Measurements from ENCODE around the gene MBP. TPM values are rescaled to one million over a fixed set of nuclear protein-coding genes. Genes with fewer than 3 reads are reported as not detected.

Gene MBP
- total RNA-seq: 4.6 and 5.5 TPM in 2 replicates

DNA sequence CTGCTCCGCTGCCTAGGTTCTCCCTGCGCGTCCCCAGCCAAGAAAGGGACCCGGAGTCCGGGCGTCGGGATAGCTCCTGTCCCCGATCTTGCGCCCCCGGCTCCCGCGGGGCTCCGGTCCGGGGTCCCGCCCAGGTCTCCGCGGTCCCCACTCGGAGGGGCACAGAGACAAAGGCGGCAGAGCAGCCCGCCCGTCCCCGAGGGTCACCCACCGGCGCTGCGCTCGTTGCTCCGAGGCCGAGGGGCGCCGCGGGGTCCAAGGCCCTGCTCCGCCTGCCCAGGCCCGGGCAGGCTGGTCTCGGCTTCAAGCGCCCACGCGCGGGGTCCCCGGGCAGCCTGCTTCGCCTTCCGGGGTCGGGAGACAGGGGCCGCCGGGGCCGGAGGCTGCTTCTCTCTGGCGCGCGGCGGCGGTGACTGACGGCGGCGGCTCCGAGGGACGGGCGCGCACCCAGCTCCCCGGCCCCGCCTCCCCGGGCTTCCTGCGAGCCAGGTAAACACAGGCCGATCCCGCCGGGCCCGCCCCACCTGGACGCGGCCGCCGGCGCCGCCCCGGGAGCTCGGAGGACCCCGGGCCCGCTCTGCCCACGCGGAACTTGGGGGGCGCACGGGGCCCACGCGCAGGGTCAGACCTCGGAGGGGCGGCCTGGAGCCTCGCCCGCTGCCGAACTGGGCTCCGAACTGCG is at the start of gene MBP:
Gene MBP (minus strand): TSS at position 415 of the 682 bp plus-strand sequence. CDS start 27,522 bp downstream, outside the sequence.

Other genes with a start within 250 kb of the MBP start
- not detected in 2 replicates for gene GALR1, start 117.1 kb upstream of the MBP start, total RNA-seq